ENCODE data around the gene HSPA1L. TPM values are rescaled to one million over a fixed set of nuclear protein-coding genes. Genes with fewer than 3 reads are reported as not detected.

Gene HSPA1L
- total and polyA plus RNA-seq, 2 donors from 2014 or later, result 1.7 to 2.3 TPM

DNA sequence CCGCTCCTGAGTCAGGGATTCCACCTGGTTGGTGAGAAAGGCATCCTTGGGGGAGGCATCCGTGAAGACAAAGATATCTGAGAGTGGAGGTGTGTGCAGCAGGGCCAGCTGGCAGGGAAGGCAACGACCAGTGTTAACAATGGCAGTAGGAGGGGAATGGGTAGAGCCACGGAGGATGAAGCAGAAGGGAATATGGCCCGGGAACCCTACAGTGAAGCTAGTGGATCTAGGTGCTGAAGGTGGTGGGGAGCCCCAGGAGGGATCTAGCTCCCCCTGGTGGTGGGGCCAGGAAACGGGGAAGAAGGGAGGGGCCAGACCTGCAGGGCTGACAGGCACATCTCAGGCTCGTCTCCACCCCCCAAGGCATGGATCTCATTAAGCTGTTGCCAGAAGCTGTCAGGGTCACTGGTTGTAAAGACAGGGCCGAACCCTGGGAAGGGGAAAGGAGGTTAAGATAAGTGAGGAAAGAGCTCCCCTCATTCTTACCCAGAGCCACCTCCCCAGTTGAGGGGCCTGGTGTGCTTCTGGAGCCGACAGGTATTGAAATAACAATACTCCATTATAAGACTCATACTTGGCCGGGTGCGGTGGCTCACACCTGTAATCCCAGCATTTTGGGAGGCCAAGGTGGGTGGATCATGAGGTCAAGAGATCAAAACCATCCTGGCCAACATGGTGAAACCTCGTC is 45.3 kb downstream of the HSPA1L start:
- Histone ChIP-seq H3K4me3 (ENCODE audit: low read length in 3 of 3) (no peak overlapping the region), H3K27me3 (ENCODE audit: control insufficient read depth, insufficient read depth, low read length) (no peaks in the 10 kb centered on the region), H3K36me3 (ENCODE audit: control insufficient read depth in 2 of 3, insufficient read depth in 3 of 3, low read length in 3 of 3) (no peaks in the 10 kb centered on the region), H3K4me1 (ENCODE audit: control insufficient read depth in 2 of 3, insufficient read depth in 2 of 3, low read depth in 1 of 3, low read length in 3 of 3) (peaks cover 0 to 6% (median 0%) of the 10 kb centered on the region in 3 donors), H3K9ac (ENCODE audit: low read length in 3 of 3) (no peak overlapping the region), H3K27ac (ENCODE audit: low read depth in 2 of 2, low read length in 2 of 2) (no peak overlapping the region), H3K9me3 (ENCODE audit: control insufficient read depth in 2 of 3, insufficient read depth in 1 of 3, low read length in 3 of 3) (no peaks in the 10 kb centered on the region)
- DNase-seq (peak in 2 of 5 donors; percentile 22 to 28), FAIRE-seq (no peak)
- intact Hi-C loops (cut with DNase I), result no loop called here
- TF ChIP-seq, protein P1, sequence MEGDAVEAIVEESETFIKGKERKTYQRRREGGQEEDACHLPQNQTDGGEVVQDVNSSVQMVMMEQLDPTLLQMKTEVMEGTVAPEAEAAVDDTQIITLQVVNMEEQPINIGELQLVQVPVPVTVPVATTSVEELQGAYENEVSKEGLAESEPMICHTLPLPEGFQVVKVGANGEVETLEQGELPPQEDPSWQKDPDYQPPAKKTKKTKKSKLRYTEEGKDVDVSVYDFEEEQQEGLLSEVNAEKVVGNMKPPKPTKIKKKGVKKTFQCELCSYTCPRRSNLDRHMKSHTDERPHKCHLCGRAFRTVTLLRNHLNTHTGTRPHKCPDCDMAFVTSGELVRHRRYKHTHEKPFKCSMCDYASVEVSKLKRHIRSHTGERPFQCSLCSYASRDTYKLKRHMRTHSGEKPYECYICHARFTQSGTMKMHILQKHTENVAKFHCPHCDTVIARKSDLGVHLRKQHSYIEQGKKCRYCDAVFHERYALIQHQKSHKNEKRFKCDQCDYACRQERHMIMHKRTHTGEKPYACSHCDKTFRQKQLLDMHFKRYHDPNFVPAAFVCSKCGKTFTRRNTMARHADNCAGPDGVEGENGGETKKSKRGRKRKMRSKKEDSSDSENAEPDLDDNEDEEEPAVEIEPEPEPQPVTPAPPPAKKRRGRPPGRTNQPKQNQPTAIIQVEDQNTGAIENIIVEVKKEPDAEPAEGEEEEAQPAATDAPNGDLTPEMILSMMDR (IDR thresholded peaks at IDR 0.05; ENCODE audit: borderline replicate concordance, extremely low read depth, insufficient read depth), result peak; percentile 59

- intact Hi-C loops (cut with DNase I), result no loop called here
- no peak for FAIRE-seq
- no peaks in the 10 kb centered on the region for H3K27me3 ChIP-seq (ENCODE audit: control insufficient read depth, insufficient read depth, low read length)
- H3K27ac ChIP-seq (ENCODE audit: low read depth in 2 of 2, low read length in 2 of 2), result no peak overlapping the region
- peaks cover 0 to 6% (median 0%) of the 10 kb centered on the region in 3 donors for H3K4me1 ChIP-seq (ENCODE audit: control insufficient read depth in 2 of 3, insufficient read depth in 2 of 3, low read depth in 1 of 3, low read length in 3 of 3)
- DNase-seq, result peak in 1 of 5 donors; percentile 41
- no peaks in the 10 kb centered on the region for H3K36me3 ChIP-seq (ENCODE audit: control insufficient read depth in 2 of 3, insufficient read depth in 3 of 3, low read length in 3 of 3)
- TF ChIP-seq, protein P1 (IDR thresholded peaks at IDR 0.05; ENCODE audit: borderline replicate concordance, extremely low read depth, insufficient read depth), result no peak
- H3K9ac ChIP-seq (ENCODE audit: low read length in 3 of 3), result no peak overlapping the region
- no peak overlapping the region for H3K4me3 ChIP-seq (ENCODE audit: low read length in 3 of 3)
- no peaks in the 10 kb centered on the region for H3K9me3 ChIP-seq (ENCODE audit: control insufficient read depth in 2 of 3, insufficient read depth in 1 of 3, low read length in 3 of 3)
Observed at GRCh38 chr6:31768363-31769257, 46.5 kb downstream of the HSPA1L start.

GRCh38 chr6:31767096-31767645 is 47.9 kb downstream of the HSPA1L start:
- Histone ChIP-seq H3K4me1 (ENCODE audit: control insufficient read depth in 2 of 3, insufficient read depth in 2 of 3, low read depth in 1 of 3, low read length in 3 of 3) (peaks cover 0 to 7% (median 0%) of the 10 kb centered on the region in 3 donors), H3K27me3 (ENCODE audit: control insufficient read depth, insufficient read depth, low read length) (no peaks in the 10 kb centered on the region), H3K9ac (ENCODE audit: low read length in 3 of 3) (no peak overlapping the region), H3K9me3 (ENCODE audit: control insufficient read depth in 2 of 3, insufficient read depth in 1 of 3, low read length in 3 of 3) (no peaks in the 10 kb centered on the region), H3K27ac (ENCODE audit: low read depth in 2 of 2, low read length in 2 of 2) (no peak overlapping the region), H3K4me3 (ENCODE audit: low read length in 3 of 3) (no peak overlapping the region), H3K36me3 (ENCODE audit: control insufficient read depth in 2 of 3, insufficient read depth in 3 of 3, low read length in 3 of 3) (no peaks in the 10 kb centered on the region)
- FAIRE-seq (no peak), DNase-seq (peak in 1 of 5 donors; percentile 62)
- TF ChIP-seq, protein P1 (IDR thresholded peaks at IDR 0.05; ENCODE audit: borderline replicate concordance, extremely low read depth, insufficient read depth), result no peak
- intact Hi-C loops (cut with DNase I), result no loop called here

All from kidney (tissue), 14 donors.